K562 (cell line): ENCODE measurements around the gene CCDC78. TPM values are rescaled to one million over a fixed set of nuclear protein-coding genes. Genes with fewer than 3 reads are reported as not detected.

Experiments used
- ATAC-seq: fragments of 200-7000 bp; cut with Tn5 transposase; 3 replicates; pipeline ENCODE4 v1.9.1; 2020; ENCODE audit warnings: moderate library complexity
- BruUV-seq: library from RNA; stranded (reverse); fragments of 400-500 nt; replicated peaks from 2 replicates; lab custom pipeline; 2021; lab: Mats Ljungman, UMichigan
- CTCF ChIA-PET: fragments of 300-600 bp; formaldehyde crosslinking; extraction: SDS; loops from one replicate; lab custom pipeline; 2021; ENCODE audit warnings: low intra/inter-chr PET ratio; lab: Yijun Ruan, JAX
- POLR2A ChIA-PET: fragments of 300-600, 350-650 bp; sonication (Branson Sonifier 250); formaldehyde crosslinking; extraction: SDS; loops from one replicate; lab custom pipeline; 2021; ENCODE audit warnings: antibody characterized with exemption, inconsistent platforms; lab: Yijun Ruan, JAX
- DNase-seq, 4 experiments: peaks; one replicate each; pipeline versions ENCODE4 v3.0.0 to v3.0.0-alpha.2; 2011 to 2018; ENCODE audit warnings: low spot score in 3 of 4, mixed read lengths in 3 of 4; ENCODE audit errors: extremely low read depth in 1 of 4
- FAIRE-seq: peaks from 2 replicates; lab custom pipeline; 2011; peaks lifted over from hg19 to GRCh38; lab: Jason Lieb, UNC
- H2AFZ ChIP-seq: 2 replicates; pipeline ENCODE4 v1.6.0; 2011; ENCODE audit warnings: low read depth, low read length, control low read depth, inconsistent platforms
- H3K27ac ChIP-seq: fragments of 200-600 bp; 3 replicates; pipeline ENCODE4 v1.8.0; 2011; ENCODE audit warnings: low read depth, mild to moderate bottlenecking, control low read depth, inconsistent platforms, low read length, moderate library complexity, mixed read lengths; ENCODE audit errors: extremely low read depth
- H3K27me3 ChIP-seq, 2 experiments: fragments of 300-600 bp in 1 of 2; 2 replicates in 1 of 2; 3 replicates in 1 of 2; pipeline versions ENCODE4 v1.6.0 to v1.8.0; 2011; ENCODE audit warnings: inconsistent platforms in 2 of 2, low read length in 2 of 2, mild to moderate bottlenecking in 1 of 2, mixed read lengths in 1 of 2, moderate library complexity in 1 of 2; ENCODE audit not compliant: control insufficient read depth in 2 of 2, insufficient read depth in 2 of 2
- H3K36me3 ChIP-seq: fragments of 300-600 bp; 3 replicates; pipeline ENCODE4 v1.8.0; 2011; ENCODE audit warnings: mild to moderate bottlenecking, low read length, inconsistent platforms; ENCODE audit not compliant: control insufficient read depth, insufficient read depth
- H3K4me1 ChIP-seq, 2 experiments: fragments of 200-600 bp in 1 of 2; replicated peaks in 1 of 2; 2 replicates in 1 of 2; 3 replicates in 1 of 2; pipeline versions ENCODE4 v1.5.1 to v1.8.0; 2011; ENCODE audit warnings: inconsistent platforms in 2 of 2, low read length in 2 of 2, mild to moderate bottlenecking in 1 of 2, mixed read lengths in 1 of 2, moderate library complexity in 1 of 2; ENCODE audit not compliant: control insufficient read depth in 2 of 2, insufficient read depth in 2 of 2
- H3K4me2 ChIP-seq: 2 replicates; pipeline ENCODE4 v1.6.1; 2011; ENCODE audit warnings: low read length, control low read depth, inconsistent platforms, mixed read lengths; ENCODE audit not compliant: insufficient read depth
- H3K4me3 ChIP-seq: fragments of 200-600 bp; sonication (generic), shearing (Covaris generic); 2 replicates; pipeline ENCODE4 v1.5.1; 2016; ENCODE audit warnings: control low read depth, inconsistent platforms
- H3K79me2 ChIP-seq: fragments of 200-600 bp; 3 replicates; pipeline ENCODE4 v1.8.0; 2011; ENCODE audit warnings: low read length, inconsistent platforms; ENCODE audit not compliant: control insufficient read depth, insufficient read depth
- H3K9ac ChIP-seq, 2 experiments: 2 replicates each; pipeline versions ENCODE4 v1.6.0 to v1.6.1; 2011; ENCODE audit warnings: low read depth in 2 of 2, low read length in 2 of 2, control low read depth in 1 of 2, inconsistent platforms in 1 of 2, mild to moderate bottlenecking in 1 of 2, mixed read lengths in 1 of 2; ENCODE audit not compliant: insufficient read depth in 1 of 2
- H3K9me1 ChIP-seq: one replicate; pipeline ENCODE4 v1.6.0; 2011; ENCODE audit warnings: inconsistent platforms, mild to moderate bottlenecking, low read length, moderate library complexity; ENCODE audit not compliant: control insufficient read depth, insufficient read depth
- H3K9me3 ChIP-seq: replicated peaks from 2 replicates; pipeline ENCODE4 v1.5.1; 2011; ENCODE audit warnings: low read depth, low read length, inconsistent platforms; ENCODE audit not compliant: control insufficient read depth, insufficient read depth
- H4K20me1 ChIP-seq: replicated peaks from 2 replicates; pipeline ENCODE4 v1.6.1; 2011; ENCODE audit warnings: low read length, inconsistent platforms, mixed read lengths; ENCODE audit not compliant: control insufficient read depth, insufficient read depth
- BHLHE40 ChIP-seq: IDR thresholded peaks from 2 replicates; pipeline ENCODE4 v1.6.1; 2011; ENCODE audit warnings: low read length, improper control_type of control experiment
- CHAMP1 ChIP-seq: fragments of 450-650 bp; IDR thresholded peaks from 2 replicates; pipeline ENCODE4 v1.6.1; 2016; ENCODE audit warnings: mild to moderate bottlenecking
- KAT7 ChIP-seq: sonication (generic); formaldehyde crosslinking; IDR thresholded peaks from 2 replicates; pipeline ENCODE4 v1.8.0; 2022; ENCODE audit warnings: missing genetic modification reagents, mild to moderate bottlenecking, borderline replicate concordance
- PTTG1 ChIP-seq: fragments of 450-650 bp; IDR thresholded peaks from 2 replicates; pipeline ENCODE4 v1.6.1; 2016; ENCODE audit warnings: low read depth, mild to moderate bottlenecking, missing genetic modification characterization, missing compliant biosample characterization
- SIN3A ChIP-seq, 2 experiments: fragments of 150-350 bp in 1 of 2; IDR thresholded peaks; 2 replicates each; pipeline ENCODE4 v1.6.1; 2011 to 2016; ENCODE audit warnings: borderline replicate concordance in 2 of 2, low read depth in 2 of 2, low read length in 2 of 2, mild to moderate bottlenecking in 2 of 2, moderate library complexity in 2 of 2; ENCODE audit not compliant: control insufficient read depth in 1 of 2
- STAG1 ChIP-seq: sonication (generic); formaldehyde crosslinking; IDR thresholded peaks from 2 replicates; pipeline ENCODE4 v1.5.0; 2020; ENCODE audit warnings: missing genetic modification reagents, borderline replicate concordance
- XRCC5 ChIP-seq: fragments of 200-400 bp; formaldehyde crosslinking; IDR thresholded peaks from 2 replicates; pipeline ENCODE4 v1.6.1; 2017; ENCODE audit warnings: low read depth, mild to moderate bottlenecking, low read length
- WGBS: fragments of 100-300 bp; shearing (Covaris generic); methylation state at CpG from one replicate; pipeline ENCODE4 v1.1.6; 2016; ENCODE audit warnings: low coverage, mixed read lengths; ENCODE audit not compliant: insufficient coverage; ENCODE audit errors: missing lambda C conversion rate; 5-methylcytosine and 5-hydroxymethylcytosine counted together
- in situ Hi-C: fragments of 300-500 bp; cut with MboI; formaldehyde crosslinking; loops from 4 replicates; pipeline ENCODE4 v1.15.0; 2018; ENCODE audit warnings: inconsistent platforms, mixed read lengths
- intact Hi-C: fragments of 100-400 bp; cut with micrococcal nuclease; formaldehyde crosslinking; loops from 2 replicates; pipeline ENCODE4 v1.14.2; 2022
- polyA plus RNA-seq, 8 experiments: library from polyadenylated mRNA; depleted of rRNA in 4 of 8; stranded (reverse) in 5 of 8; unstranded in 3 of 8; fragments of >200 nt; fragmentation: Nextera tagmentation in 2 of 8; fragmentation: Illumina TruSeq in 1 of 8; extraction: Ambion mirVana in 2 of 8; extraction: Trizol in 1 of 8; gene quantifications; 2 replicates each; pipeline versions ENCODE4 v1.2.1 to v1.2.3, GENCODE V29; 2011 to 2014; ENCODE audit warnings: inconsistent platforms in 1 of 8, missing spikeins in 1 of 8
- total RNA-seq, 7 experiments: library from RNA; depleted of rRNA in 6 of 7; stranded (reverse); fragments of >200 nt in 6 of 7; fragmentation: Illumina TruSeq in 2 of 7; extraction: Trizol in 2 of 7; gene quantifications; 2 replicates each; pipeline versions ENCODE4 v1.2.1 to v1.2.3, GENCODE V29; 2011 to 2021; ENCODE audit warnings: low replicate concordance in 1 of 7

The CCDC78 gene
- total and polyA plus RNA-seq, 9 of the 15 experiments (the other 6 are each of a cell fraction or from before 2014, with no cell fraction given): 0.24 to 17.7 (median 2.9) TPM

GRCh38 chr16:739560-740458, 13.6 kb upstream of the CCDC78 start:
- CTCF ChIA-PET: interaction anchor here (0.9 to 1.1 kb wide), 2 partner anchors 25 to 348 kb away, joined by 3 to 4 read pairs; partner anchors contain the start of gene METRN
- H3K27ac ChIP-seq: peak overlapping the region; percentile 90
- peak overlapping the region; percentile 85 for H3K4me2 ChIP-seq
- in situ Hi-C loops: loop anchor here (5.0 kb wide), 1 partner anchor 47 kb away; the partner anchor contains the start of genes CHTF18 and RPUSD1
- no peaks in the 10 kb centered on the region for H3K9me3 ChIP-seq
- ATAC-seq (peak; percentile 38), FAIRE-seq (no peak), DNase-seq (no peak)
- H2AFZ ChIP-seq: peak overlapping the region; percentile 86
- H3K27me3 ChIP-seq: no peaks in the 10 kb centered on the region
- peak overlapping the region; percentile 96 for H3K4me3 ChIP-seq
- H3K36me3 ChIP-seq: peaks cover 43% of the 10 kb centered on the region; the same call in 2 of the 3 replicates
- WGBS: 49% methylated on average over 32 of the region's 38 CpGs
- TF ChIP-seq BHLHE40 (peak; percentile 18; the same call in 1 of the 2 replicates), STAG1 (CRISPR knock-in tag) (0 out of 2 replicates have a peak, but pooled peaks have one; percentile 19), KAT7 (CRISPR knock-in tag) (peak; percentile 68; the same call in 1 of the 2 replicates), XRCC5 (0 out of 2 replicates have a peak, but pooled peaks have one; percentile 4), CHAMP1 (no peak), PTTG1 (tag) (no peak), SIN3A (IDR thresholded peaks at IDR 0.05; ENCODE audit: borderline replicate concordance in 2 of 2, control insufficient read depth in 1 of 2, low read depth in 2 of 2, low read length in 2 of 2) (0 out of 4 replicates have a peak, but pooled peaks of 1 of the 2 experiments have one; percentile 5)
- no TSS peak for BruUV-seq
- peaks cover 6% of the 10 kb centered on the region for H3K9me1 ChIP-seq
- no peaks in the 10 kb centered on the region; the same call in 1 of the 2 replicates for H4K20me1 ChIP-seq
- peak overlapping the region; percentile 87 to 95 for H3K9ac ChIP-seq
- H3K79me2 ChIP-seq: peaks cover 15% of the 10 kb centered on the region
- H3K4me1 ChIP-seq: peaks cover 18 to 85% of the 10 kb centered on the region in 2 experiments
- intact Hi-C loops: no loop called here
- POLR2A ChIA-PET: interaction anchor here (0.5 to 1.9 kb wide), 11 partner anchors 8 to 67 kb away, joined by 3 to 11 read pairs (median 3); no protein-coding TSS in a partner anchor
